GM12878 (cell line): Measurements from ENCODE around the gene TOP1. TPM values are rescaled to one million over a fixed set of nuclear protein-coding genes. Genes with fewer than 3 reads are reported as not detected.

Experiments
- ATAC-seq: fragments of 200-7000 bp; cut with Tn5 transposase; 3 replicates; pipeline ENCODE4 v1.9.1; 2020; ENCODE audit warnings: mild to moderate bottlenecking, moderate library complexity
- BruUV-seq: library from RNA; stranded (reverse); fragments of 400-500 nt; replicated peaks from 2 replicates; lab custom pipeline; 2021; lab: Mats Ljungman, UMichigan
- CTCF ChIA-PET: fragments of 300-600 bp; sonication (Branson Sonifier 250); formaldehyde crosslinking; extraction: SDS; loops from one replicate; lab custom pipeline; 2021; ENCODE audit warnings: inconsistent platforms; lab: Yijun Ruan, JAX
- POLR2A ChIA-PET: fragments of 350-600 bp; formaldehyde crosslinking; extraction: SDS; loops from one replicate; lab custom pipeline; 2021; ENCODE audit warnings: inconsistent platforms; lab: Charles Lee
- RAD21 ChIA-PET: fragments of 300-600 bp; sonication (Branson Sonifier 250); formaldehyde crosslinking; loops from one replicate; lab custom pipeline; 2023; ENCODE audit warnings: antibody characterized with exemption; ENCODE audit not compliant: unreplicated experiment; lab: Charles Lee
- SMC1A ChIA-PET: fragments of 300-600 bp; sonication (Branson Sonifier 250); formaldehyde crosslinking; loops from one replicate; lab custom pipeline; 2023; ENCODE audit not compliant: unreplicated experiment, uncharacterized antibody; lab: Charles Lee
- DNase-seq: peaks from one replicate; pipeline ENCODE4 v3.0.0-alpha.2; 2011; ENCODE audit warnings: low read depth, low spot score
- FAIRE-seq: peaks from 3 replicates; lab custom pipeline; 2011; peaks lifted over from hg19 to GRCh38; lab: Jason Lieb, UNC
- H2AFZ ChIP-seq: 2 replicates; pipeline ENCODE4 v1.6.0; 2011; ENCODE audit warnings: low read depth, low read length, control low read depth; ENCODE audit not compliant: control insufficient read depth
- H3K27ac ChIP-seq: 2 replicates; pipeline ENCODE4 v1.5.1; 2011; ENCODE audit warnings: control low read depth; ENCODE audit not compliant: control insufficient read depth, insufficient read depth
- H3K27me3 ChIP-seq, 2 experiments: replicated peaks in 1 of 2; 2 replicates each; pipeline versions ENCODE4 v1.6.0 to v1.6.1; 2011; ENCODE audit warnings: low read length in 1 of 2; ENCODE audit not compliant: control insufficient read depth in 2 of 2, insufficient read depth in 2 of 2
- H3K36me3 ChIP-seq, 2 experiments: 2 replicates each; pipeline ENCODE4 v1.5.1; 2011; ENCODE audit warnings: low read length in 1 of 2; ENCODE audit not compliant: control insufficient read depth in 2 of 2, insufficient read depth in 2 of 2
- H3K4me1 ChIP-seq: 2 replicates; pipeline ENCODE4 v1.6.1; 2011; ENCODE audit warnings: mild to moderate bottlenecking, low read length, moderate library complexity, mixed read lengths; ENCODE audit not compliant: control insufficient read depth, insufficient read depth
- H3K4me2 ChIP-seq: 2 replicates; pipeline ENCODE4 v1.6.0; 2011; ENCODE audit warnings: control low read depth; ENCODE audit not compliant: control insufficient read depth, insufficient read depth
- H3K4me3 ChIP-seq: fragments of 200-600 bp; sonication (generic); 2 replicates; pipeline ENCODE4 v1.5.1; 2016
- H3K79me2 ChIP-seq: 2 replicates; pipeline ENCODE4 v1.6.0; 2011; ENCODE audit warnings: low read length; ENCODE audit not compliant: control insufficient read depth, insufficient read depth
- H3K9ac ChIP-seq: 2 replicates; pipeline ENCODE4 v1.8.0; 2011; ENCODE audit warnings: low read length, control low read depth, mixed read lengths; ENCODE audit not compliant: control insufficient read depth, insufficient read depth
- H3K9me3 ChIP-seq: replicated peaks from 3 replicates; pipeline ENCODE4 v1.5.1; 2011; ENCODE audit warnings: mild to moderate bottlenecking, low read length; ENCODE audit not compliant: control insufficient read depth, insufficient read depth
- H4K20me1 ChIP-seq: 2 replicates; pipeline ENCODE4 v1.6.0; 2011; ENCODE audit not compliant: control insufficient read depth, insufficient read depth
- CBX3 ChIP-seq: fragments of 200-600 bp; sonication (generic); IDR thresholded peaks from 2 replicates; pipeline ENCODE4 v1.6.1; 2016; ENCODE audit warnings: low read depth, borderline replicate concordance
- PRDM15 ChIP-seq: fragments of 450-650 bp; formaldehyde crosslinking; IDR thresholded peaks from 2 replicates; pipeline ENCODE4 v1.4.0; 2020; ENCODE audit warnings: mild to moderate bottlenecking, moderate library complexity
- USF1 ChIP-seq: IDR thresholded peaks from 2 replicates; pipeline ENCODE4 v1.6.1; 2011; ENCODE audit warnings: borderline replicate concordance, low read depth, mild to moderate bottlenecking, moderate library complexity, mixed read lengths, low read length; ENCODE audit not compliant: insufficient read depth; ENCODE audit errors: extremely low read length
- ZBTB40 ChIP-seq: fragments of 450-650 bp; IDR thresholded peaks from 2 replicates; pipeline ENCODE4 v1.6.1; 2016; ENCODE audit warnings: mild to moderate bottlenecking, moderate library complexity, borderline replicate concordance
- ZNF687 ChIP-seq: fragments of 450-650 bp; IDR thresholded peaks from 2 replicates; pipeline ENCODE4 v1.6.1; 2017; ENCODE audit warnings: mild to moderate bottlenecking, moderate library complexity
- ZZZ3 ChIP-seq: IDR thresholded peaks from 2 replicates; pipeline ENCODE4 v1.6.1; 2011; ENCODE audit warnings: low read depth; ENCODE audit not compliant: control insufficient read depth, insufficient read length
- WGBS: methylation state at CpG from one replicate; pipeline ENCODE4 v1.1.6; 2016; ENCODE audit warnings: low lambda C conversion rate; ENCODE audit not compliant: insufficient replicate concordance, insufficient coverage; ENCODE audit errors: missing lambda C conversion rate; 5-methylcytosine and 5-hydroxymethylcytosine counted together
- in situ Hi-C: fragments of 300-500 bp; cut with MboI; formaldehyde crosslinking; loops from 9 replicates; pipeline ENCODE4 v1.14.3; 2018; ENCODE audit warnings: mixed read lengths
- intact Hi-C: fragments of 100-400 bp; cut with micrococcal nuclease; formaldehyde crosslinking; loops from one replicate; pipeline ENCODE4 v1.14.2; 2022; ENCODE audit not compliant: unreplicated experiment
- polyA plus RNA-seq, 11 experiments: library from polyadenylated mRNA; depleted of rRNA in 4 of 11; unstranded in 6 of 11; stranded (reverse) in 5 of 11; fragments of >200 nt; fragmentation: Nextera tagmentation in 4 of 11; fragmentation: Illumina TruSeq in 1 of 11; extraction: Ambion mirVana in 4 of 11; extraction: Trizol in 1 of 11; gene quantifications; 1 replicate in 1 of 11; 2 replicates in 10 of 11; pipeline versions ENCODE4 v1.2.1 to v1.2.3, GENCODE V29; 2011 to 2016; ENCODE audit warnings: inconsistent platforms in 2 of 11, missing spikeins in 2 of 11, low read depth in 1 of 11
- total RNA-seq, 4 experiments: library from RNA; depleted of rRNA in 3 of 4; stranded (reverse); fragments of >200 nt in 3 of 4; fragmentation: Illumina TruSeq in 1 of 4; extraction: Trizol in 1 of 4; gene quantifications; 2 replicates each; pipeline versions ENCODE4 v1.2.1 to v1.2.3, GENCODE V29; 2013 to 2021

The TOP1 gene
- total and polyA plus RNA-seq, 10 of the 15 experiments (the other 5 are each of a cell fraction or from before 2014, with no cell fraction given): 21.5 to 128 (median 47.3) TPM

GRCh38 chr20:41003143-41003935, 25.3 kb upstream of the TOP1 start:
- no peak for DNase-seq
- Histone ChIP-seq H3K79me2 (no peaks in the 10 kb centered on the region), H3K27me3 (no peaks in the 10 kb centered on the region), H3K4me1 (peaks cover 28% of the 10 kb centered on the region), H2AFZ (peak overlapping the region; percentile 93), H3K4me2 (peak overlapping the region; percentile 62), H3K9me3 (no peaks in the 10 kb centered on the region; the same call in 2 of the 3 replicates), H4K20me1 (no peaks in the 10 kb centered on the region), H3K27ac (peak overlapping the region; percentile 78), H3K9ac (peak overlapping the region; percentile 53; the same call in 1 of the 2 replicates), H3K4me3 (no peak overlapping the region), H3K36me3 (no peaks in the 10 kb centered on the region)
- peak; percentile 66 for FAIRE-seq
- CTCF ChIA-PET: interaction anchor here (1.5 kb wide), 1 partner anchor 12 kb away, joined by 5 read pairs; no protein-coding TSS in a partner anchor
- 45% methylated on average over 12 of the region's 12 CpGs for WGBS
- POLR2A ChIA-PET: interaction anchor here (2.0 kb wide), 1 partner anchor 8 kb away, joined by 6 read pairs; no protein-coding TSS in a partner anchor
- RAD21 ChIA-PET: no interaction called here
- ATAC-seq: peak; percentile 81
- SMC1A ChIA-PET: interaction anchor here (1.0 to 3.9 kb wide), 3 partner anchors 10 to 29 kb away, joined by 4 to 25 read pairs (median 5); no protein-coding TSS in a partner anchor
- no TSS peak for BruUV-seq
- in situ Hi-C loops: no loop called here
- intact Hi-C loops: no loop called here
- TF ChIP-seq PRDM15 (CRISPR knock-in tag) (no peak), ZBTB40 (peak; percentile 32; the same call in 1 of the 2 replicates), CBX3 (no peak), USF1 (peak; percentile 75), ZNF687 (peak; percentile 37; the same call in 1 of the 2 replicates), ZZZ3 (no peak)
